H1 (cell line): ENCODE measurements around the gene ANAPC5. TPM values are rescaled to one million over a fixed set of nuclear protein-coding genes. Genes with fewer than 3 reads are reported as not detected.

Experiments used
- CHD1 ChIP-seq: IDR thresholded peaks from 2 replicates; pipeline ENCODE4 v1.6.1; 2012; ENCODE audit warnings: low read depth, low read length, improper control_type of control experiment
- CHD2 ChIP-seq: IDR thresholded peaks from 2 replicates; pipeline ENCODE4 v1.6.1; 2012; ENCODE audit warnings: low read length, improper control_type of control experiment
- CTCF ChIP-seq, 3 experiments: IDR thresholded peaks; 1 replicate in 2 of 3; 2 replicates in 1 of 3; pipeline versions ENCODE4 v1.5.1 to v1.6.1; 2011; ENCODE audit warnings: low read length in 3 of 3, mild to moderate bottlenecking in 3 of 3, inconsistent platforms in 2 of 3, low read depth in 1 of 3, moderate library complexity in 1 of 3; ENCODE audit not compliant: insufficient read depth in 1 of 3; ENCODE audit errors: control extremely low read depth in 1 of 3
- EZH2 ChIP-seq: fragments of 200-600 bp; sonication (generic); IDR thresholded peaks from 2 replicates; pipeline ENCODE4 v1.7.1; 2012; ENCODE audit warnings: low read depth, mild to moderate bottlenecking, moderate library complexity, low read length, inconsistent platforms; ENCODE audit not compliant: severe bottlenecking
- KDM5A ChIP-seq: fragments of 200-600 bp; IDR thresholded peaks from 2 replicates; pipeline ENCODE4 v1.7.1; 2012; ENCODE audit warnings: mild to moderate bottlenecking, low read length, inconsistent platforms, mixed read lengths
- SP1 ChIP-seq: IDR thresholded peaks from 2 replicates; pipeline ENCODE4 v1.6.1; 2011; ENCODE audit warnings: low read depth, low read length
- SRF ChIP-seq: IDR thresholded peaks from 2 replicates; pipeline ENCODE4 v1.6.1; 2011; ENCODE audit warnings: mild to moderate bottlenecking, low read depth, low read length, moderate library complexity
- TBP ChIP-seq: IDR thresholded peaks from 2 replicates; pipeline ENCODE4 v1.6.1; 2011; ENCODE audit warnings: low read depth, low read length, improper control_type of control experiment
- polyA plus RNA-seq, 7 experiments: library from polyadenylated mRNA; depleted of rRNA in 3 of 7; stranded (reverse) in 5 of 7; unstranded in 2 of 7; fragments of >200 nt in 5 of 7; fragments of 200-250 nt in 2 of 7; gene quantifications; 1 replicate in 5 of 7; 2 replicates in 1 of 7; 4 replicates in 1 of 7; pipeline versions ENCODE4 v1.2.1 to v1.2.3, GENCODE V29; 2011 to 2013; ENCODE audit warnings: missing spikeins in 2 of 7, mixed read lengths in 2 of 7
- total RNA-seq: library from RNA; stranded (reverse); fragmentation: NEBNext Ultra II Directional; extraction: Animal tissue kit (Norgen Biotek cat#: 25700); gene quantifications from 2 replicates; pipeline ENCODE4 v1.2.1, GENCODE V29; 2021

Gene ANAPC5
- total and polyA plus RNA-seq, 2 of the 8 experiments (the other 6 are each of a cell fraction or from before 2014, with no cell fraction given) = 103 to 127 TPM

- TF ChIP-seq CTCF (IDR thresholded peaks at IDR 0.05; ENCODE audit: control extremely low read depth in 1 of 3, insufficient read depth in 1 of 3, low read depth in 1 of 3, low read length in 3 of 3) (no peak), SRF (no peak), SP1 (peak; percentile 93), TBP (peak; percentile 90), KDM5A (no peak; the same call in 1 of the 2 replicates), CHD1 (no peak), EZH2 (no peak), CHD2 (peak; percentile 79)
These were observed at the start of gene ANAPC5 (continued) for GRCh38 chr12:121351820-121352681.
